Fibroblast of skin of left quadriceps (primary cell): ENCODE measurements around the gene CSF3R.
"Not testable (repeated sequence)": the region's sequence is repeated elsewhere in the genome, so short reads cannot be mapped to it uniquely, and the experiment has no call there.

Experiments used
- DNase-seq, 2 experiments: peaks; one replicate each; pipeline ENCODE4 v3.0.0-alpha.2; 2013; ENCODE audit warnings: low read depth in 2 of 2

The CSF3R gene

GRCh38 chr1:36513676-36514473 lies 31.2 kb upstream of the CSF3R start:
- DNase-seq, result no peak

- no peak for DNase-seq
These were observed 30.1 kb upstream of the CSF3R start for GRCh38 chr1:36512842-36513241.

GRCh38 chr1:36511804-36512798 lies 29.4 kb upstream of the CSF3R start:
- no peak for DNase-seq

GRCh38 chr1:36511220-36511619 lies 28.5 kb upstream of the CSF3R start:
- DNase-seq, result not testable (repeated sequence)

- DNase-seq, result no peak
These were observed 27.7 kb upstream of the CSF3R start for GRCh38 chr1:36510418-36510817.

GRCh38 chr1:36508257-36508656 lies 25.5 kb upstream of the CSF3R start:
- no peak for DNase-seq

- DNase-seq, result no peak
These were observed 23.7 kb upstream of the CSF3R start for GRCh38 chr1:36506276-36506920.

- no peak for DNase-seq
These were observed 21.0 kb upstream of the CSF3R start for GRCh38 chr1:36503733-36504132.

- DNase-seq, result no peak
These were observed 20.4 kb upstream of the CSF3R start for GRCh38 chr1:36503159-36503558.

- no peak for DNase-seq
These were observed 19.9 kb upstream of the CSF3R start for GRCh38 chr1:36502616-36503015.

- not testable (repeated sequence) for DNase-seq
These were observed 19.2 kb upstream of the CSF3R start for GRCh38 chr1:36501911-36502310.

- no peak for DNase-seq
These were observed 14.5 kb upstream of the CSF3R start for GRCh38 chr1:36497207-36497606.

- no peak for DNase-seq
These were observed 12.3 kb upstream of the CSF3R start for GRCh38 chr1:36494971-36495370.

- DNase-seq, result no peak
These were observed 10.8 kb upstream of the CSF3R start for GRCh38 chr1:36493524-36493923.

GRCh38 chr1:36492491-36492890 lies 9.8 kb upstream of the CSF3R start:
- DNase-seq, result no peak

GRCh38 chr1:36489258-36490051 lies 6.7 kb upstream of the CSF3R start:
- DNase-seq, result not testable (repeated sequence)

GRCh38 chr1:36487906-36488305 lies 5.2 kb upstream of the CSF3R start:
- no peak for DNase-seq

GRCh38 chr1:36487336-36487725 lies 4.6 kb upstream of the CSF3R start:
- DNase-seq, result not testable (repeated sequence)

GRCh38 chr1:36486439-36487335 lies 4.0 kb upstream of the CSF3R start:
- no peak for DNase-seq

- no peak for DNase-seq
These were observed 3.4 kb upstream of the CSF3R start for GRCh38 chr1:36486093-36486438.
